Epidermal melanocyte (primary cell): Measurements from ENCODE around the gene PCDHGA2.
"Not testable (repeated sequence)": the region's sequence is repeated elsewhere in the genome, so short reads cannot be mapped to it uniquely, and the experiment has no call there.

Experiments used
- DNase-seq: peaks from one replicate; pipeline ENCODE4 v3.0.0; 2011; ENCODE audit warnings: low spot score; ENCODE audit not compliant: insufficient read length

The PCDHGA2 gene

GRCh38 chr5:141346017-141346416 is 7.5 kb downstream of the PCDHGA2 start:
- DNase-seq, result not testable (repeated sequence)

GRCh38 chr5:141349917-141350619 is 11.5 kb downstream of the PCDHGA2 start, which contains the start of gene PCDHGB1:
TSS of gene PCDHGB1 (plus strand) at chr5:141350099. CDS start at chr5:141350261, 162 bp downstream.
- DNase-seq, result no peak

DNA sequence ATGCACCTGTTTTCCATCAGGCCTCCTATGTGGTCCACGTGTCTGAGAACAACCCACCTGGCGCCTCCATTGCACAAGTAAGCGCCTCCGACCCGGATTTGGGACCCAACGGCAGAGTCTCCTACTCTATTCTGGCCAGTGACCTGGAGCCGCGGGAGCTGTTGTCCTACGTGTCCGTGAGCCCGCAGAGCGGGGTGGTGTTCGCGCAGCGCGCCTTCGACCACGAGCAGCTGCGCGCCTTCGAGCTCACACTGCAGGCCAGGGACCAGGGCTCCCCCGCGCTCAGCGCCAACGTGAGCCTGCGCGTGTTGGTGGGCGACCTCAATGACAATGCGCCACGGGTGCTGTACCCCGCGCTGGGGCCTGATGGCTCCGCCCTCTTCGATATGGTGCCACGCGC is 13.0 kb downstream of the PCDHGA2 start:
- no peak for DNase-seq

- no peak for DNase-seq
These were observed 16.4 kb downstream of the PCDHGA2 start, which contains the start of gene PCDHGA4 for GRCh38 chr5:141354900-141355469. TSS of gene PCDHGA4 (plus strand) at chr5:141355021. CDS start at chr5:141355108, 87 bp downstream.

DNA sequence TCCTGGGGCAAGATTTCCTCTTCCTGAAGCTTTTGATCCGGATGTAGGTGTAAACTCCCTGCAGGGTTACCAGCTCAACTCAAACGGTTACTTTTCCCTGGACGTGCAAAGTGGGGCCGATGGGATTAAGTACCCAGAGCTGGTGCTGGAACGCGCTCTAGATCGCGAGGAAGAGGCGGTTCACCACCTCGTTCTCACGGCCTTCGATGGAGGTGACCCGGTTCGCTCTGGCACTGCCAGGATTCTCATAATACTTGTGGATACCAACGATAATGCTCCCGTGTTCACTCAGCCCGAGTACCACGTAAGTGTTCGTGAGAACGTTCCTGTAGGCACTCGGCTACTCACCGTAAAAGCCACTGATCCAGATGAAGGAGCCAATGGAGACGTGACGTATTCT is 17.1 kb downstream of the PCDHGA2 start:
- DNase-seq, result no peak

- no peak for DNase-seq
These were observed 17.6 kb downstream of the PCDHGA2 start for GRCh38 chr5:141356133-141356532.

- no peak for DNase-seq
These were observed 18.4 kb downstream of the PCDHGA2 start for GRCh38 chr5:141356950-141357349.

GRCh38 chr5:141359790-141360426 is 21.3 kb downstream of the PCDHGA2 start, which contains the start of gene PCDHGB2:
TSS of gene PCDHGB2 (plus strand) at chr5:141359994. CDS start at chr5:141360136, 142 bp downstream.
- no peak for DNase-seq

DNA sequence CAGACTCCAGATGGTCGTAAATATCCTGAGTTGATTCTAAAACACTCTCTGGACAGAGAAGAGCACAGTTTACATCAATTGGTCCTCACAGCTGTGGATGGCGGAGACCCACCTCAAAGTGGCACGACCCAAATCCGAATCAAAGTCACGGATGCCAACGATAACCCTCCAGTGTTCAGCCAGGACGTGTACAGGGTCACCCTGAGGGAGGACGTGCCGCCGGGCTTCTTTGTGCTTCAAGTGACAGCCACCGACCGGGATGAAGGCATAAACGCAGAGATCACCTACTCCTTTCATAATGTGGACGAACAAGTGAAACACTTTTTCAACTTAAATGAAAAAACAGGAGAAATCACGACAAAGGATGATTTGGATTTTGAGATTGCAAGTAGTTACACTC is 22.1 kb downstream of the PCDHGA2 start:
- DNase-seq, result no peak

GRCh38 chr5:141362719-141363118 is 24.2 kb downstream of the PCDHGA2 start:
- no peak for DNase-seq

- DNase-seq, result no peak
These were observed 25.5 kb downstream of the PCDHGA2 start, which contains the start of gene PCDHGA5 for GRCh38 chr5:141363952-141364660. TSS of gene PCDHGA5 (plus strand) at chr5:141364162. CDS start at chr5:141364331, 169 bp downstream.

- no peak for DNase-seq
These were observed 27.7 kb downstream of the PCDHGA2 start for GRCh38 chr5:141366016-141366896.

GRCh38 chr5:141369994-141370848 is 31.7 kb downstream of the PCDHGA2 start, which contains the start of gene PCDHGB3:
TSS of gene PCDHGB3 (plus strand) at chr5:141370242. CDS start at chr5:141370395, 153 bp downstream.
- no peak for DNase-seq

DNA sequence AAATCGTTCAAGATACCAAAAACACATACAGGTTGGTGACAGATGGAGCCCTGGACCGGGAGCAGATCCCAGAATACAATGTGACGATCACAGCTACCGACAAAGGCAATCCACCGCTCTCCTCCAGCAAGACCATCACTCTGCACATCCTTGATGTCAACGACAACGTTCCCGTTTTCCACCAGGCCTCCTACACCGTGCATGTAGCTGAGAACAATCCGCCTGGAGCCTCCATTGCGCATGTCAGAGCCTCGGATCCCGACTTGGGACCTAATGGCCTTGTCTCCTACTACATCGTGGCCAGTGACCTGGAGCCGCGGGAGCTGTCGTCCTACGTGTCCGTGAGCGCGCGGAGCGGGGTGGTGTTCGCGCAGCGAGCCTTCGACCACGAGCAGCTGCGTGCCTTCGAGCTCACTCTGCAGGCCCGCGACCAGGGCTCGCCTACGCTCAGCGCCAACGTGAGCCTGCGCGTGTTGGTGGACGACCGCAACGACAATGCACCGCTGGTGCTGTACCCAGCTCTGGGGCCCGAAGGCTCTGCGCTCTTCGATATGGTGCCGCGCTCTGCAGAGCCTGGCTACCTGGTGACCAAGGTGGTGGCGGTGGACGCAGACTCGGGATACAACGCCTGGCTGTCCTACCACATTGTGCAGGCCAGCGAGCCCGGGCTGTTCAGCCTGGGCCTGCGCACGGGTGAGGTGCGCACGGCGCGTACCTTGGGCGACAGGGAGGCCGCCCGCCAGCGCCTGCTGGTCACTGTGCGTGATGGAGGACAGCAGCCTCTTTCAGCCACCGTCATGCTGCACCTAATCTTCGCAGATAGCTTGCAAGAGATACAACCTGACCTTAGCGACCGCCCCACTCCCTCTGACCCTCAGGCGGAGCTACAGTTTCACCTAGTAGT is 33.3 kb downstream of the PCDHGA2 start:
- no peak for DNase-seq

- DNase-seq, result no peak
These were observed 35.2 kb downstream of the PCDHGA2 start, which contains the start of gene PCDHGA6 for GRCh38 chr5:141373673-141374317. TSS of gene PCDHGA6 (plus strand) at chr5:141373891. CDS start at chr5:141374084, 193 bp downstream.

GRCh38 chr5:141374627-141375026 is 36.1 kb downstream of the PCDHGA2 start:
- DNase-seq, result no peak

GRCh38 chr5:141375444-141376155 is 37.0 kb downstream of the PCDHGA2 start:
- DNase-seq, result not testable (repeated sequence)
